ENCODE data around the gene NFS1.

NFS1 gene

DNA sequence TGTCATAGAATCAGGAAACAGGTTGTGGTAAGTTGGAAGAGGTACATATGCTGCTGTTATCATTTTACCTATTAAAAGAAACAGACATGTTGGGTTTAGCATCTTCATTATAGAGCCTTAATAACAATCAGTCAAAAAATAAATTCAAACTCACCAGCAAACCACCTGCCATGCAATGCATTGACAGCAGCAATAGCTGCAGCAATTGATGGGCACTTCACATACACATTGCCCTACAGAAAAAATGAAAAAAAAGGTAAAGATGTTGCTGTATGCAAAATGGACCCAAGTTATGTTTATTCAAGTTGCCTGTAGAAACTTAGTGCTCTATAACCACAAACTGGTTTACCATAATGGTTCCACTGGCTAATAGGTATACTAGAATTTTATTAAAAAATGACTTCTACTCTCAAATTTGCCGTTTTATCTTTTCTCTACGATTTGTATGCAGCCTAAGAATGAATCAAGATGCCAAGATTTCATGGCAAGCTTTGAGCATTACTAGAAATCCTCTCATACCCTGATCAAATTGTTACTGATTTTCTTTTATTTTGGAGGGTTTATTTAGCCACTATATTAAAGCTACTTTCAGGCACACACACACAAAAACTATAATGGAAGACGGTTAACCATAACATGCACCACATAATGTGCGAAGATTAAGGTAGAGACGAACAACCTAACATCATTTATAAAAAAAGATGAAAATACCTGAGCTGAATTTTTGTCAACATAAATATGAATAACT lies 5.5 kb upstream of the NFS1 start:
- no peak for DNase-seq (ENCODE audit: insufficient read length)
- FAIRE-seq, result no peak

DNA sequence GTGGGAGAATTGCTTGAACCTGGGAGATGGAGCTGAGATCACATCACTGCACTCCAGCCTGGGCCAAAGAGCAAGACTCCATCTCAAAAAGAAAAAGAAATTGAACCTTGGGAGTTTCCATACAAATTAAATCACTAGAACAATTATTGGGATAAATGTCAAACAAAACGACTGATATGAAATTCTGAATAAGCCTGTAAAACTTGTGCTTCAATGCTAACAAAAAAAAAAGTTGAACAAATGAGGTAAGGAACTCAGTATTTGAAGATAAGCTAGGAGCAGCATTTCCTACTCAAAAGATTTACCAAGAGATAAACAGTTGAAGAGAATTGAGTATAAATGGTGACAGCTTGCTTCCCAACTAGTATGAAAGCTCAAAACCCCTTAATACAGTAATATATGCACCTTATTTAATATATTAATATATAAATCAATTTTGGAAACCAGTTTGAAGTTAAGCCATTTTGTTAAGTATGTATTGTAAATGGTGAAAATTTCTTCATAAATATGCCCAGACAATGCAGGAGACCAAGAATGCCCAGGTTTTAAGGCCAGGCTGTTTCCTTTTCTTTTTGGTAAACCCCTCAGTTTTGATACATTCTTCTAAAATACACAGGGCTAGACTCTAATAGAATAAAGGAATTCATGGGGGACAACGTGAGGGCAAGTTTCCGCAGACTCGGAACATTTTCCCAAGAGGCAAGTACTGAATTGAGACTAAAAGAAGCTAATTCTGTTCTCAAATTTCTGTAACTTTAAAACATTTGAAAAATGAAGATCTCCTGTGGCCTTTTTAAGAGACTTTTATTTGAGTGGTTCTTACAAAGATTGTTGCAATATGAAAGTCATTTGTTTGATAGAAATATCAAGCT lies 3.9 kb upstream of the NFS1 start:
- TF ChIP-seq POLR2AphosphoS5 (IDR thresholded peaks at IDR 0.05; ENCODE audit: low read depth, low read length) (no peak; the same call in none of the 2 replicates), TAF1 (IDR thresholded peaks at IDR 0.05; ENCODE audit: borderline replicate concordance, low read depth, low read length) (no peak), POLR2A (IDR thresholded peaks at IDR 0.05; ENCODE audit: low read depth, low read length) (peak; percentile 44)
- no peak for FAIRE-seq
- no peak for DNase-seq (ENCODE audit: insufficient read length)

More for the DNA sequence above, 5.5 kb upstream of the NFS1 start:
- TF ChIP-seq TAF1 (IDR thresholded peaks at IDR 0.05; ENCODE audit: borderline replicate concordance, low read depth, low read length) (no peak), POLR2A (IDR thresholded peaks at IDR 0.05; ENCODE audit: low read depth, low read length) (no peak), POLR2AphosphoS5 (IDR thresholded peaks at IDR 0.05; ENCODE audit: low read depth, low read length) (peak; percentile 34; the same call in 1 of the 2 replicates)

DNA sequence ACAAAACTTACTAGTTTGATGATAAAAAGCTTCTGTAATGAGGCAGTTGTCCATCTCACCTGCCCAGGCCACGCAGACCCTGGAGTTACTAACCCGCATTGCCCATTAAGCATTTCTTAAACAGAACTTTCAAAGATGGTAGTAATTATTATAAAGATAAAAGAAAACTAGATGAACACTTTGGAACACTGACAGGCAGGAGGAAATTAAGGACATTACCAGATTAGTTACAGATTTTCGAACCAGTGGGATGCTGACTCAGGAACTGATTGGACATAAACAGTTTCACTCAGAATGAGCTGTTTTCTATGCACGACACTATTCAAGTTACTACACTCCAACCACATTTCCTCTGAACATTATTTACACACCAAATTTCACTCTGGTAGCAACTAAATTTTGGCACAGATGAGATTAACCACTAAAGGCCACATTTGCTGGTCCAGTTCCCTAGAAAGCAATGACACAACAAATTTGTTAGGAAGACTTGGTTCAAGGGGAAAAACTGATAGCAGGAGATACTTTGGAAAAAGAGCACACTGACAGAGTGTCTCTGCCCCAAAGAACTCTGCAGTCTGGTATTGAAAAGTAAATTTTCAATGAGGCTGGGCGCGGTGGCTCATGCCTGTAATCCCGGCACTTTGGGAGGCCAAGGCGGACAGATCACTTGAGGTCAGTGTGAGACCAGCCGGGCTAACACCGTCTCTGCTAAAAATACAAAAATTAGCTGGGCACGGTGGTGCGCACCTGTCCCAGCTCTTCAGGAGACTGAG lies 3.1 kb upstream of the NFS1 start:
- DNase-seq (ENCODE audit: insufficient read length) (no peak), FAIRE-seq (no peak)
- TF ChIP-seq TAF1 (IDR thresholded peaks at IDR 0.05; ENCODE audit: borderline replicate concordance, low read depth, low read length) (no peak), POLR2A (IDR thresholded peaks at IDR 0.05; ENCODE audit: low read depth, low read length) (peak; percentile 55), POLR2AphosphoS5 (IDR thresholded peaks at IDR 0.05; ENCODE audit: low read depth, low read length) (peak; percentile 67; the same call in 1 of the 2 replicates)

DNA sequence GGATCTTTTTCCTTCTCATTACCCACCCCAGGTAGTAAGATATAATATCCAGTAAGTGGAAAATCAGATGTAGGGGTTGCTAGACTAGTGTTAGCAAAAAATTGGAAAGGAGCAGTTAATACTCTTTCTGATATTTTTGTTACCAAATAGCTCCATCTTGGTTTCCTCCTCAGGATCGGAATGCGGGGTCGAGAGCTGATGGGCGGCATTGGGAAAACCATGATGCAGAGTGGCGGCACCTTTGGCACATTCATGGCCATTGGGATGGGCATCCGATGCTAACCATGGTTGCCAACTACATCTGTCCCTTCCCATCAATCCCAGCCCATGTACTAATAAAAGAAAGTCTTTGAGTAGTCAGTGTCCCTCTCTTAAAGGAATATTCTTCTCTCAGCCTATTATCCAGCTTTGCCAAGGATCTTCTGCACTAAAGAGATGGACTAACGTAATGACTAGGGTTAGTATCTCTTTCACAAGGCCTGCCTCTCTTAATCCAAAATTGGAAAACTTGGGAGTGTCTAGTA lies 1.5 kb upstream of the NFS1 start:
- no peak for TF ChIP-seq TAF1 (IDR thresholded peaks at IDR 0.05; ENCODE audit: borderline replicate concordance, low read depth, low read length)
- no peak for TF ChIP-seq POLR2A (IDR thresholded peaks at IDR 0.05; ENCODE audit: low read depth, low read length)
- TF ChIP-seq POLR2AphosphoS5 (IDR thresholded peaks at IDR 0.05; ENCODE audit: low read depth, low read length), result no peak
- no peak for FAIRE-seq
- no peak for DNase-seq (ENCODE audit: insufficient read length)

DNA sequence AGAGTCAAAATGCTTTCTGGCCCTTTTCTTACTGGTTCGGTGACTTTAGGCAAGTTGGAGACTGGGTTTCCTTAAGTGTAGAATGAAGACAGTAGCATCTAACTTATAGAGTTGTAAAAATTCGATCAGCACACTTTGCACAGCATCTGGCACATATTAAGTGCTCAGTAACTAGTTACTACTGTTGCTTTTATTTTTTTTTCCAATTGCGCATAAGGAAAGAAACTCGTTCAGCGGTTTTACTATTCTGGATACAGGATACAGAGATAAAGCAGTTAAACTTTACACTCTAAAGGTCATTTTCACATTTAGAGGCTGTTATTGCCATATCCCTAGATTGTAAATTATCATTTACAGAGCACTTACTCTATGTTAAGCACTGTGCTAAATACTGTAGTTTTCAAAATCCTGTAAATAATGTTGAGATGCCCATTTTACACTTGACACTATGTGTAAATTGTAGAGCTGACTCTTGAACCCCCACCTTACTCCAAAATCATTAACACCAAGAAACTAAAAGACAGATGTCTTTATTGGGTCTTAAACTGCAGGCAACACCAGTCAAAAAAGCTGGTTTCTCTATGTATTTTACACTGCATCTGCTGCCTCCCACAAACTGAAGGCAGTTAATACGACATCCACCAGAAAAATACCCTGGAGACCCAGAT lies 939 bp upstream of the NFS1 start:
- TF ChIP-seq POLR2AphosphoS5 (IDR thresholded peaks at IDR 0.05; ENCODE audit: low read depth, low read length), result no peak
- TF ChIP-seq TAF1 (IDR thresholded peaks at IDR 0.05; ENCODE audit: borderline replicate concordance, low read depth, low read length), result no peak
- no peak for TF ChIP-seq POLR2A (IDR thresholded peaks at IDR 0.05; ENCODE audit: low read depth, low read length)
- no peak for DNase-seq (ENCODE audit: insufficient read length)
- no peak for FAIRE-seq

DNA sequence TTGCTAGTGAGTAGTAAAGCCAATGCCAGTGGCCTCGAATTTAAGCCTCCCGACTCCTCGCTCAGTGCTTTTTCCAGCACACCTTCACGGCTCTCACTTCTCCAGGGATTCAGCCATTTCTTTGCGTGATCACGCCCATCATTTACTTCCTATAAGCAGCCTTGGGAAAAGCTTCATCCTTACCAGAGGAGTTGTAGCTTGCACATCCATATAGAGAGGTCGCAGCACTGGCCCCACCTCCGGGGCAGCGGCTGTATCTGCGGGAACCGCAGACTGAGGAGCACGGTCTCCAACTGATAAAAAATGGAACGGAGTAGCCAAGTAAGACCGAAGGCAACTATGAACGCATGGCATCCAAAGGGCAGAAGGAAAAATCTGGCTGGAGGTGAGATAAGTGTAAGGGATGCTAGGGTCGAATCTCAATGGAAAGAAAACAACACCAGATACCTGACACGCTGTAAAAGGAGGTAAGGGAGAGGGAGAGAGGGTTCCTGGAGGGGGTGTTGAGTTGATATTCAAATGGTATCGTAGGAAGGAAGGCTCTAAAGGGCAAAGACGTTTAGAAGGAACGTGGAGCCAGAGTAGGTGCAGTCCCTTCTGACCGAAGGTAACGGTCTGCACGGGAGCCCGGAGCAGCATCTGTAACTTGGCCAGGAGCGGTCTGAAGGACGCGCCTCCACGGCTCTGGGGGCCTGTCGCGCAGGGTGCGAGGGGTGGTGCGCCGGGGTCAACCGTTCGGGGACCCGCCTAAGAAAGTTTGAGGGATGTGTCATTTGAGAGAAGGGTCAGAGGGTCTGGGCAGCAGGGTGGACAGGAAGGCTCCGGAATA lies 640 bp downstream of the NFS1 start:
- no peak for DNase-seq (ENCODE audit: insufficient read length)
- TF ChIP-seq POLR2AphosphoS5 (IDR thresholded peaks at IDR 0.05; ENCODE audit: low read depth, low read length) (no peak), TAF1 (IDR thresholded peaks at IDR 0.05; ENCODE audit: borderline replicate concordance, low read depth, low read length) (no peak), POLR2A (IDR thresholded peaks at IDR 0.05; ENCODE audit: low read depth, low read length) (no peak)
- peak; percentile 44 for FAIRE-seq

DNA sequence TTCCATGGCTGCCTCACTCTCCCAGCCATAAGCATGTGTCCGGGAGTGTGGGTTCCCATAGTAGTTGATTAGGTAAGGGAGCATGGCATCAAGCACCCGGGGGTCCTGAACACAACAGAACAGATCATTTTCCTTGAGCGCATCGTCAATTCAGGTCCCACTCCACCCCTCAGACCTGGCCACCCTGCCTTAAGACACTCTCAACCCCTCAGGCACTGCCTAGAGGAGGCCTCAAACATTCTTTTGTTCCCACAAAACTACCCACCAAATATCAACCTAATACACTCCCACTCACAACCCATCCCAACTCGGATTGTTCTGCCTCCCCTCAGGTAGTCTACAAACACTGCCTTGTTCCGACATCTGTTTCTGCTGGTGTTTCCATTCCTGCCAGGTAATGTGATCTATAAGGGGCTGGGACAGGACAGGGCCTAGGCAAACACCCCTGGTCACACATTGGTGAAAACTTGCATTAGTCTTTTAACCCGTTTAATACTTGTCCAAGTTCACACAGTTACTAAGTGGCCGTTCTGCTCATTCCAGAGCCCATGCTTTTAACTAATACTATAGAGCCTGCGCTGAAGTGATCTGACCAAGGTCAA lies 1.4 kb downstream of the NFS1 start:
- DNase-seq (ENCODE audit: insufficient read length) (no peak), FAIRE-seq (no peak)
- TF ChIP-seq POLR2AphosphoS5 (IDR thresholded peaks at IDR 0.05; ENCODE audit: low read depth, low read length) (no peak), POLR2A (IDR thresholded peaks at IDR 0.05; ENCODE audit: low read depth, low read length) (no peak), TAF1 (IDR thresholded peaks at IDR 0.05; ENCODE audit: borderline replicate concordance, low read depth, low read length) (no peak)

DNA sequence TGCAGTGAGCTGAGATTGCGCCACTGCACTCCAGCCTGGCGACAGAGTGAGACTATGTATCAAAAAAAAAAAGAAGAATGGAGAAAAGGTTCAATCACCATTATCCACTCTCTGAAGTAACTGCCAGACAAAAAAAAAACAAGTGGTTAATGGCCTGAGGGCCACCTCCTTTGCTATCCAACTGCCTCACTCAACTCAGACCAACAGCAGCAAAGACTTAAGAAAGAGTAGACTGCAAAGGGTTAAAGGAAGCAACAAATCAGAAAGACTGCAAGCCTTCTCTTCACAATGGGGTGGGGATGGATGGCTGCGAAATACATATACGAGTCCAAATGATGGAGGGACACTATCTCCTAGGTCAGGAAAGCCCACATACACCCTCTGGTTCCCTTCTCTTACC lies 3.2 kb downstream of the NFS1 start:
- DNase-seq (ENCODE audit: insufficient read length), result no peak
- no peak for TF ChIP-seq POLR2AphosphoS5 (IDR thresholded peaks at IDR 0.05; ENCODE audit: low read depth, low read length)
- no peak for TF ChIP-seq POLR2A (IDR thresholded peaks at IDR 0.05; ENCODE audit: low read depth, low read length)
- no peak for TF ChIP-seq TAF1 (IDR thresholded peaks at IDR 0.05; ENCODE audit: borderline replicate concordance, low read depth, low read length)
- no peak for FAIRE-seq

DNA sequence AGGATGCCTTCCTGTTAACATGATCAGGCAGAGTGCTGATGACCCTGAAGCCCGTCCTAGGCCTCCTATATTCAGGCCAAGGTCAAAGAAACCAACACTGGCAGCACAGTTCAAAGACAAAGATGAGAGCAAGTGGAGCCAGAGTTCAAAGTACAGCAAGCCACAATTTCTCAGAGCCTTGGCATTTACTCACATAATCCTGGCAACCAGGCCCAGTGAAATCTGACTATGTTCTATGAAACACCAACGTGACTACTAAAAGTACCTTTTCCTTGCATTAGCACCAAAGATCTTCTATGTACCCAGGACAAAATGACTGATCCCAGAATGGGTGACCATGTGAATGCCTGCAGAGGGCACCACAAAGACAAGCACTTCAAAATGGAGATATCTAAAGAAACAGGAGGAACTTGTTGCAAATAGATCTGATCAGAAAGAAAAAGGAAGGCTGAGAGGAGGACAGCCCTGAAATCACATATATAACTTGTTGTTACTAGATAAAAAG lies 3.9 kb downstream of the NFS1 start:
- DNase-seq (ENCODE audit: insufficient read length), result no peak
- FAIRE-seq, result no peak
- TF ChIP-seq POLR2AphosphoS5 (IDR thresholded peaks at IDR 0.05; ENCODE audit: low read depth, low read length) (no peak), TAF1 (IDR thresholded peaks at IDR 0.05; ENCODE audit: borderline replicate concordance, low read depth, low read length) (no peak), POLR2A (IDR thresholded peaks at IDR 0.05; ENCODE audit: low read depth, low read length) (no peak)

All from GM12892 (cell line).